T follicular helper cell (primary cell): Measurements from ENCODE around the gene SPHK2.
"Not testable (repeated sequence)": the region's sequence is repeated elsewhere in the genome, so short reads cannot be mapped to it uniquely, and the experiment has no call there.

ENCODE experiments used
- DNase-seq: peaks from one replicate; pipeline ENCODE4 v3.0.0-alpha.2; 2020; ENCODE audit warnings: low read depth
- total RNA-seq, 2 experiments: gene quantifications; one replicate each; lab custom pipeline; 2026; lab: John Stamatoyannopoulos, UW

Gene SPHK2
- 18.9 to 26.2 reads per million in 2 experiments for total RNA-seq

DNA sequence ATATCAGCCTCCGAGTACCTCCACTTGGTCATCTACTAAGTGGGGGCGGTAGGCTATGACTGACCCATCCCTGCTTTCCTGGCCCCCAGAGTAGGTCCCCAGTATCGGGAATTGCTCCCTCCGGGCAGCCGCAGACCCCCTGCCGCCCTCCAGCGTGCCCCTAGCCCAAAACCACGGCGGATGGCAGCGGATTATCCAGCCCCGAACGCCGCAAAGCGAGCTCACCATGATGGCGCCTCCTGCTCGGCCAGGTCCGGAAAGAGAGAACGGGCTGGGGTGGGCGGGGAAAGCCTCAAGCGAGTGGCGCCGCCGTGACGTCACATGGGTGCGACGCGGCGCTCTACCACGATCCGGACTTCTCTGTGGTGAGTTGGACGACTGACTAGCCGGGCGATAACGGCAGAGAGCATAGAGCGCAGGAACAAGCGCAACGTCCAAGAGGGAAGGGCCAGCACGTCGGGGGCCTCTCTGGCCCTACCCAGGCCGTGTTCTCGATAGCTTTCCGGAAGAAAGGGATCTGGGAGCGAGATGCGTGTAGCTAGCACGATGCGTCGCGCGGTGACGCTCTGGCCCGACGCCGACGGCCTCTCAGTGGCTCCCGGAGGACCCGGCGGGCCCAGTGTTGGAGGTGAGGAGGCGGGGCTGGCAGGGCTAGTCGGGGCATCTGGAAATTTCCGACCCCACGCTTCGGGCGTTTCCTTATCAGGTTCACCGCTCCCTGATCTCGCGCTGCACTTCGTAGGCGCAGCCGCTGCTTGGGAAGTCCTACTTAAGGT lies at the start of gene SPHK2, which contains the start of gene RPL18:
Gene SPHK2, plus strand, starts transcription at position 591 of the 776 bp plus-strand sequence. CDS start 1,009 bp downstream, outside the sequence.
Gene RPL18, minus strand, starts transcription at position 263 of the 776 bp plus-strand sequence. Its CDS starts 35 bp downstream, at position 228.
- DNase-seq = peak; percentile 88

- no peak for DNase-seq
Measured at GRCh38 chr19:48569814-48570213, 49.5 kb upstream of the SPHK2 start.

DNA sequence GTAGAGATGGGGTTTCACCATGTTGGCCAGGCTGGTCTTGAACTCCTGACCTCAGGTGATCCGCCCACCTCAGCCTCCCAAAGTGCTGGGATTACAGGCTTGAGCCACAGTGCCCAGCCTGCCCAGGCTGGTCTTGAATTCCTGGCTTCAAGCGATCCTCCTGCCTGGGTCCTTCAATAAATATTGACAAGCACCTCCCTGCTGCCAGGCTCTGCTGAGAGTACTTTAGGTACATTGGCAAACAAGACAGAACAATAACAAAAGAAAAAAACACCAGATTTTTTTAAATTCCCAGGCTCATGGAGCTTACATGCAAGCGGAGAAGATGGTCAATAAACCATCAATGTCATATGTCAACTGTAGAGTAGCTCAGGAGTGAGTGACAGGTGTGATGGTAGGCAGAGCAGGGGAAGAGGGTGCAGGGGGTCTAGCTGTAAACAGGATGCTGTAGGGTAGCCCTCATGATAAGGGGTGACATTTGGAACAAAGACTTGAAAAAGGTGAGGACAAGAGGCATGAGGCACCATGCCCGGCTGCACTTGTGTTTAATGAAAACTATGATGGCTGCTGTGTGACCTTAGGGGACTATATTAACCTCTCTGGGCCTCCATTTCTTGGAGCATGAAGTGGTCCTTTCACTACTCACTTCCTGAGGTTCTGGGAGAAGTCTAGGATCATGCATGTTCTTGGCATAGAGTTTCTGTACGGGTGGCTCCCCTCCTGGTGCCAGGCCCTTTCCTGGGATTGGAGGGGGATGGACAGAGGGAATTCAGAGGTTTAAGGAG lies 47.7 kb upstream of the SPHK2 start:
- DNase-seq = no peak

DNA sequence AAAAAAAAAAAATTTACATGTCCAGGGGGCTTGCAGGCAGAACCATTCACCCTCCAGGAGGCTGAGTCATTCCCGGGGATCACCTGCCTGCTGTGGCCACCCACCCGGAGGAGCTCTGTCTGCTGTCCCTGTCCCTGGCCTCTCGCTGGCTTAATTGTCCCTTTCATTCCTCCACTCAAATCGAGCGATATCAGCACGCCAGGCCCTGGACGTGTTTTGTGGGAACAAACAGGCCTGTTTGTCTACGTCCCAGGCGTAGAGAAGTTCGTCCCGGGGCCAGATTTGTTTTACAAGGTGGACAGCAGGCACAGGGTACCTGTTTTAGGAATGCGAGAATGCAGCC lies 46.2 kb upstream of the SPHK2 start:
- DNase-seq = no peak

DNA sequence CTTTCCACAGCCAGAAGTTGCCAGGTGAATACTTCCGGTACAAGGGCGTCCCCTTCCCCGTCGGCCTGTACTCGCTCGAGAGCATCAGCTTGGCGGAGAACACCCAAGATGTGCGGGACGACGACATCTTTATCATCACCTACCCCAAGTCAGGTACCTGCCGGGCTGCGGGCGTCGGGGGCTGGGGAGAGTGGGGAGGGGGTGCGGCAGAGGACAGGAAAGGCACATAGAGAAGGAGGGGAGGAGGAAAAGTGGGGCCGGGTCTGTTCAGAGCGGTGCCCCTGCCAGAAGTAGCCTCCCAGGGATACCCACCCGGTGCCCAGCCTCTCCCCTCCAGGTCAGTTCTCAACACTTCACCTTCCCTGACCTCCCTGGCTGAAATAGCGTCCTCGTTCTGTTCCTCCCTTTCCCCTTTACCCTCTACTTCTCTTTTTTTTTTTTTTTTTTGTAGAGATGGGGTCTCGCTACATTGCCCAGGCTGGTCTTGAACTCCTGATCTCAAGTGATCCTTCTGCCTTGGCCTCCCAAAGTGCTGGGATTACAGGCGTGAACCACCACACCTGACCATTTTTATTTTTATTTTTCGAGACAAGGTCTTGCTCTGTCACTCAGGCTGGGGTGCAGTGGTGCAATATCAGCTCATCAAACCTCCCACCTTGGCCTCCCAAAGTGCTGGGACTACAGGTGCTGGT lies 43.2 kb upstream of the SPHK2 start:
- no peak for DNase-seq

DNA sequence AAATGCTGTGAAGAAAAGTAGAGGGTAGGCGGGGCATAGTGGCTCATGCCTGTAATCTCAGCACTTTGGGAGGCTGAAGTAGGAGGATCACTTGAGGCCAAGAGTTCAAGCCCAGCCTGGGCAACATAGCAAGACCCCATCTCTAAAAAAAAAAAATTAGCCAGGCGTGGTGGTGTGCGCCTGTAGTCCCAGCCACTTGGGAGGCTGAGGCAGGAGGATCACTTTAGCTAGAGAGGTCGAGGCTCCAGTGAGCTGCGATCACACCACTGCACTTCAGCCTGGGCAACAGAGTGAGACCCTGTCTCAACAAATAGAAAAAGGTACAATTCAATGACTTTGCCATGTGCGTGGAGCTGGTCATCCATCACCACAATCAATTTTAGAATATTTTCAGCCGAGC lies 41.4 kb upstream of the SPHK2 start:
- not testable (repeated sequence) for DNase-seq

GRCh38 chr19:48578891-48579290 lies 40.4 kb upstream of the SPHK2 start:
- no peak for DNase-seq

DNA sequence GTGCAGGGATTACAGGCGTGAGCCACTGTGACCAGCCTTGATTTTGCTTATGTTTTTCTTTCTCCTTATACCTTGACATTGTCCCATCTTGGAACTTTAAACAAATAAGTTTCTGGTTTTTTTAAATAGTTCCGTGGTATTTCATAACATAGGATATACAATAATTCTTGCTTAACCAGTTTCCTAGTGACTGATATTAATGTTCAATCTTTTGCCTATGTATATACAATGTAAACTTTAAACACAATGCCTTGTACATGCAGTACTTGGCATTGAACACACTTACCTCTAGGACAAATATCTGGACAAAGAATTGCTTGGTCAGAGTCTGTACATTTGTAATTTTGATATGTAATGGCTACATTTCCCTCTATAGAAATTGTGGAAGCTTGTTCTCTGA lies 37.1 kb upstream of the SPHK2 start:
- no peak for DNase-seq

DNA sequence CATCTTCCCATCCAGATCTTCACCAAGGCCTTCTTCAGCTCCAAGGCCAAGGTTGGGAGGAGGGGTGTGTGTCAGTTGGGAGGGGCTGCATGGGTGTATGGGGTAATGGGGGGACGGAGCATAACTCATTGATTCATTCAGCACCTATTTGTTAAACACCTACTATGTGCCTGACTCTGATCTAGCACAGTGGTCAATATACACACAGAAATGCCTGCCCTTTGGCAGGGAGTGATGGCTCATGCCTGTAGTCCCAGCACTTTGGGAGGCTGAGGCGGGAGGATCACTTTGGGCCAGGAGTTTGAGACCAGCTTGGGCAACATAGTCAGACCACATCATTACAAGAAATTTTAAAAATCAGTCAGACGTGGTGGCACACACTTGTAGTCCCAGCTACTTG lies 31.9 kb upstream of the SPHK2 start:
- DNase-seq = no peak

DNA sequence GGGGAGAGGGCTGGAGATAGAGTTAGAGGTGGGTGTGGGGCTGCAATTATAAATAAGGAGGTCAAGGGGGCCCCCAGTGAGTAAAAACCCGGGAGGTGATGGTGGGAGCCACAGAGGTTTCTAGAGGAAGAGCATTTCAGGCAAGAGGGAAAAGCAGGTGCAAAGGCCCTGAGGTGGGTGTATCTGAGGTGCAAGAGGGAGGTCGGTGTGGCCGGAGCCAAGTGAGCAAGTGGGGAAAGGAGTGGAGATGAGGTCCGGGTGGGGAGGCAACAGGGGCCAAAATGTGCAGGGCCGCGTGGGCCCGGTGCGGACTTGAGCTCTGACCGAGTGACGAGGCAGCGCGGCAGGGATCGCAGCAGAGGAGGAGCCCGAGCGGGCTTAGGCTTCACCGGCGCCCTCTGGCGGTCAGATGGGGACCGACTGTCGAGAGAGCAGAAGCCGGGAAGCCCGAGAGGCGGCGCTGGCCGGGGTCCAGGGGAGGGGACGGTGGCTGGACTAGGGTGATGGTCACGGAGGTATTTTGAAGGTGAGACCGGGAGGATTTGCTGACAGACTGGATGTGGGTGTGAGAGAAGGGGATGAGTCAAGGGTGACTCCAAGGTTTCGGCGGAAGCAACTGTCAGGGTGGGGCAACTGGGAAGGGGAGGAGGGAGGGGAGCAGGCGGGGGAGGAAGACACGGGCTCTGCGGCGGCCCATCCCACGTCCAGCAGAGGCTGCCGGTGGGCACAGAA lies 30.5 kb upstream of the SPHK2 start:
- DNase-seq = peak; percentile 81

DNA sequence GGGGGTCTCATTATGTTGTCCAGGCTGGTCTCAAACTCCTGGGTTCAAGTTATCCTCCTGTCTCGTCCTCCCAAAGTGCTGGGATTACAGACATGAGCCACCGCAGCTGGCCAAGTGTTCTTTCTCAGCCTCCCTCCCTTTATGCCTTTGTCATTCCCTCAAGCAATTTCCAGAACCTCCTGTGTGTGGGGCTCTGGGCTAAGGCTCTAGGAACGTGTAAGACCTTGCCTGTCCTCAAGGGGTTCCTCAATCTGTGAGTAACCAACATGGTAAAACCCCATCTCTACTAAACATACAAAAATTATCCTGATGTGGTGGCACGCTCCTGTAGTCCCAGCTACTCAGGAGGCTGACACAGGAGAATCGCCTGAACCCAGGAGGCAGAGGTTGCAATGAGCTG lies 28.3 kb upstream of the SPHK2 start:
- no peak for DNase-seq

DNA sequence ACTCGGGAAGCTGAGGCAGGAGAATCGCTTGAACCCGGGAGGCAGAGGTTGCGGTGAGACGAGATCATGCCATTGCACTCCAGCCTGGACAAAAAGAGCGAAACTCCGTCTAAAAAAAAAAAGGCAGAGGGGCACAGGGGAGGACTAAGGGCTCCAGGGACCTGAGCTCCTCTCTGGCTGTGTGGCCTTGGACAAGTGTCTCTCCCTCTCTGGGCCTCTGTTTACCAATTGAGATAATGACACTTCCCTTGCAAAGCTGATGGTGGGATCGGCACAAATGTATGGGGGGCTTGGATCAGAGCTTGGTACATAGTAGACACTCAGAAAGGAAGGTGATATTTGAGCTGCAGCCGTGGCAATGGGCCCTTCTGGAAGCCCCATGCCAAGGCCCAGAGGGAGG lies 24.1 kb upstream of the SPHK2 start:
- no peak for DNase-seq

DNA sequence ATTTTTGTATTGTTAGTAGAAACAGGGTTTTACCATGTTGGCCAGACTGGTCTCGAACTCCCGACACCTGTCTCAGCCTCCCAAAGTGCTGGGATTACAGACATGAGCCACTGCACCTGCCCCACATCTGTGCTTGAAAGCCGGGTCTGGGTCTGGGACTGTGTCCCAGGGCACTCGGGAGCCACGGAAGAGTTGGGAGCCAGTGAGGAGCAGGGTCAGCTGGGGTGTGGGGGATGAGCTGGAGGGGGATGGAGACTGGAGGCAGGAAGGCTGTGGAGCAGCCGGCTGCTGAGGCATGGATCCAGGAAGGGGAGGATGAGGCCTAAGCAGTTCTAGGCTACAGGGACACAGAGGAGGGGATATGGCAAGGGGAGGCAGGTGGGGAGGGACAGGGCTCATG lies 23.5 kb upstream of the SPHK2 start:
- no peak for DNase-seq

- no peak for DNase-seq
Measured at GRCh38 chr19:48596237-48596636, 23.1 kb upstream of the SPHK2 start.

DNA sequence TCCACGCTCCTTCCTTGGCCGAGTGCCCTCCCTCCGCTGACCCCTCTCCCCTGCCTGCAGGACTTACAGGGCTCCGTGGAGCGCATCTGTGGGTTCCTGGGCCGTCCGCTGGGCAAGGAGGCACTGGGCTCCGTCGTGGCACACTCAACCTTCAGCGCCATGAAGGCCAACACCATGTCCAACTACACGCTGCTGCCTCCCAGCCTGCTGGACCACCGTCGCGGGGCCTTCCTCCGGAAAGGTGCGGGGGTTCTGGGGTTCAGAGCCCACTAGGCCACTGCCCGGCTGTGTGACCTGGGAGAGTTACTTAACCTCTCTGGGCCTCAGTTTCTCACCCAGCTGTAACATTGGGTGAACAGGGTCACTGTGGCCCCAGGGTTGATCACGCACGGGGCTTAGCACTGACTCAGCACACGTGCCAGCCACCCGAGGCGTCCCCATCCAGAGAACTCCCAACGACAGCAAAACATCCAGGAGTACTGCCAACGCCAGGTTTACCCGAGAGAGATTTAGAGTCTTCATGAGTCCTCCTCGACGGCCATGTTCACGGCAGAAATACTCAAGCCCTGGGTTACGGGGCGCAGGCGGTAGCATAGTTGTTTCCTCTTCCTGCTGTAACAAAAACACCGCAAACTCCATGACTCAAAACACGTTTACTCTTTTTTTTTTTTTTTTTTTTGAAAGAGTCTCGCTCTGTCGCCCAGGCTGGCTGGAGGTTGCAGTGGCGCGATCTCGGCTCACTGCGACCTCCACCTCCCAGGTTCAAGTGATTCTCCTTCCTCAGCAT lies 22.4 kb upstream of the SPHK2 start:
- DNase-seq = peak; percentile 33

DNA sequence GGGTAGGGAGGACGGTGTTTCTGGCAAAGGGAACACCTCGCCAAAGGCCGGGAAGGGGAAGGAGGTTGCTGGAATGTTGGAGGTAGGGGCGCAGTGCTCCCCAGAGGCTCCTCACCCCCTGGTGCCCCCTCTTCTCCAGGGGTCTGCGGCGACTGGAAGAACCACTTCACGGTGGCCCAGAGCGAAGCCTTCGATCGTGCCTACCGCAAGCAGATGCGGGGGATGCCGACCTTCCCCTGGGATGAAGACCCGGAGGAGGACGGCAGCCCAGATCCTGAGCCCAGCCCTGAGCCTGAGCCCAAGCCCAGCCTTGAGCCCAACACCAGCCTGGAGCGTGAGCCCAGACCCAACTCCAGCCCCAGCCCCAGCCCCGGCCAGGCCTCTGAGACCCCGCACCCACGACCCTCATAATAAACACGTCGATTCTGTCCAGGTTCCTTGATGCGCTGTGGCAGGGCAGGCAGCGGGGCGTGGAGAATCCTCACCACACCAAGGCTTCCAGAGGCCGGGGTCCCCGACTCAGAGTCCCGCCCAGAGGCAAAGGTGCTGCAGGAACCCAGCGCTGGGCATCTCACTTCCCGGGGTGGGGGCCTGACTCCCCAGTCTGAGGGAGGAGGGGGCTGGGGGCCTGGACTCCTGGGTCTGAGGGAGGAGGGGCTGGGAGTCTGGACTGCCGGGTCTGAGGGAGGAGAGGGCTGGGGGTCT lies 20.2 kb upstream of the SPHK2 start:
- DNase-seq = no peak

GRCh38 chr19:48600679-48601417 lies 18.5 kb upstream of the SPHK2 start:
- DNase-seq = no peak

DNA sequence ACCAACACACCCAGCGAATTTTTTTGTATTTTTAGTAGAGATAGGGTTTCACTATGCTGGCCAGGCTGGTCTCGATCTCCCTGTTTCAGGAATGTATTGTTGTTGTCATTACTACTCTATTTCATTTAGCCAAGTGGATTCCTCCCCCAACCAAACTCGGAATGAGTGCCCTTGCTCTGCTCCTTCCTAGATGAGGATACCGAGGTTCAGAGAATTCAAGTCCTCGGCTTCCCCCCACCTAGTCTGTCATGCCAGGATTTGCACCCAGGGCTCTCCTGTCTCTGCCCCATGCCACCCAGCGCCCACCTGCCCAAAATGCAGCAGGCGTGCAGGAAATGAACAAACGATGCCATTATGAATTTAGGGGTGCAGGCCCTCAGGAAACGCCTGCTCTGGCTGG lies 16.3 kb upstream of the SPHK2 start:
- no peak for DNase-seq

DNA sequence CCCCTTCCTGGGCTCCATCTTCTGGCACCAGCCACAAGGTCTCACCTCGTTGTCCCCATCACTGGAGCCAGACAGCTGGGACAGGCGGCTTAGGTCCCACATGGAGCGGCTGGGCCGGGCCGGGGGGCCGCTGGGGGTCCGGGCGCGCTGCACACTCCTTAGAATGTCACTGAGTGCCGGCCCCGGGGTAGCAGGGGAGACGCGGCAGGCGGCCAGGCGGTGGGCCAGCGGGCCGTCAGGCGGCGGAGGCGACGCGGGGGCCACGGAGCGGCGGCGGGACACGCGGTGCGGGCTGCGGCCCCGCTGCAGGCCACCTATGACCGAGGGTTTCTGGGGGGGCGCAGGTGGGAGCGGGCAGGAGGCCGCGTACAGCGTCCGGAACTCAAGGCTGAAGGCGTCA lies 15.9 kb upstream of the SPHK2 start:
- DNase-seq = no peak

DNA sequence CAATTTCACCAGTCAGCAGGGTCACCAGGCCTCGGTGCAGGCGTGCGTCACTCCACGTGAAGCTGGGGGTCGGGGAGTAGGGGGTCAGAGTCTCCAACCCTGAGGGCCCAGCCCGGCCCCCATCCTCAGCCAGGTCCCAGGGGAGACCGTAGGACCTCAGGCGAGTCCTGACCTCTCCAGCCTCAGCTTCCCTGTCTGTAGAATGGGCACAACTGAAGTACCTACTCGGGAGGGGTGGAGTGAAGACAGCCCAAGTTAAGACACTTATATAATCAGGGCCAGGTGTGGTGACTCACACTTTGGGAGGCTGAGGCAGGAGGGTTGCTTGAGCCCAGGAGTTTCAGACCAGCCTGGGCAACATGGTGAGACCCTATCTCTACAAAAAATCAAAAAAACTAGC lies 15.5 kb upstream of the SPHK2 start:
- DNase-seq = no peak
